ENCODE results near the gene SCARF2.

The SCARF2 gene

GRCh38 chr22:20438678-20439492 is 1.3 kb upstream of the SCARF2 start:
- no peaks in the 10 kb centered on the region for H3K9me3 Mint-ChIP-seq (ENCODE audit: low read depth)
- H3K27ac Mint-ChIP-seq: no peak overlapping the region
- H3K4me3 Mint-ChIP-seq: peak overlapping the region; percentile 53
- H3K27me3 Mint-ChIP-seq: peaks cover 20% of the 10 kb centered on the region
- H3K4me1 Mint-ChIP-seq (ENCODE audit: low read depth): peaks cover 13% of the 10 kb centered on the region
- H3K36me3 Mint-ChIP-seq: peaks cover 4% of the 10 kb centered on the region

GRCh38 chr22:20438427-20438677 is 727 bp upstream of the SCARF2 start:
- Mint-ChIP-seq H3K27me3 (peaks cover 20% of the 10 kb centered on the region), H3K4me3 (peak overlapping the region; percentile 53), H3K27ac (no peak overlapping the region), H3K9me3 (ENCODE audit: low read depth) (no peaks in the 10 kb centered on the region), H3K4me1 (ENCODE audit: low read depth) (peaks cover 13% of the 10 kb centered on the region), H3K36me3 (peaks cover 4% of the 10 kb centered on the region)

DNA sequence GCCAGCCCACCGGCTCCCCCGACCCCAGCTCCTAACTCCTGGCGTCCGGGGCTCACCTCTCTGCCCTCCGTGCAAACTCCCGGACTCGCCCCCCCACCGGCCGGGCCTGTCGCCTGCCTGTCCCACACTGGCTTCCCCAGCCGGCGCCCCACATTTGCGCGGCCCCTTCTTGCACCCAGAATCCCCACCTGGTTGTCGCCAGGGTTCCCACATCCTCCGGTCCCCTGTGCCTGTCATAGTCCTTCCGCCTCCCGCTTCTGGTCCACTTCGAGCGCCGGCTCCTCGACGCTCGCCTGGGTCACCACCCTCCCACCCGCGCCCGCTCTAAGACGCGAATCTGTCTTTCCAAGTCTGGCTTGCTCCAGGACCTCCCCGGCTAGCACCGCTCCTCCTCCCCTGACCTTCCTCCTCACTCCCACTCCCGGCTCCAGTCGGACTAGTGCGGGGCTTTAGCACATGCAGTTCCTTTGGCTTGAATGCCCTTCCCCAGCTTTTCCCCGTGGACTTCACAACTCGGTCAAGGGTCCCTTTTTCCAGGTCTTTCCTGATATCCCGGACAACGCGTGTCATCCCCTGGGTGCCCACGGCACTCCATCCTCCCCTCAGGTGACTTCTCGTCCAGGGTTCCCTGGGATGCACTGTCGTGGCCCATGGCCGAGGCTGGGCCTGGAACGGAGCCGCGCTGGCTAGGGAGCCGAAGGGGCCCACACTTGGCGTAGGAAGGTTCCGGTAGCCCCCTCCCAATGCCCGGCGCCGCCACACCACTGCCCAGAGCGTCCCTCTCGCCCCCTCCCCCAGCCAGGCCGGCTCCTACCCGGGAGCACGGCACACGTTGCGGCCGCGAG is 635 bp downstream of the SCARF2 start:
- H3K27me3 Mint-ChIP-seq: peaks cover 26% of the 10 kb centered on the region
- H3K9me3 Mint-ChIP-seq (ENCODE audit: low read depth): no peaks in the 10 kb centered on the region
- no peak overlapping the region for H3K27ac Mint-ChIP-seq
- H3K4me3 Mint-ChIP-seq: peak overlapping the region; percentile 83
- peaks cover 14% of the 10 kb centered on the region for H3K4me1 Mint-ChIP-seq (ENCODE audit: low read depth)
- no peaks in the 10 kb centered on the region for H3K36me3 Mint-ChIP-seq

GRCh38 chr22:20436307-20436767 is 1.3 kb downstream of the SCARF2 start:
- H3K36me3 Mint-ChIP-seq: no peaks in the 10 kb centered on the region
- H3K27me3 Mint-ChIP-seq: peaks cover 26% of the 10 kb centered on the region
- peak overlapping the region; percentile 83 for H3K4me3 Mint-ChIP-seq
- no peak overlapping the region for H3K27ac Mint-ChIP-seq
- no peaks in the 10 kb centered on the region for H3K9me3 Mint-ChIP-seq (ENCODE audit: low read depth)
- peaks cover 17% of the 10 kb centered on the region for H3K4me1 Mint-ChIP-seq (ENCODE audit: low read depth)

DNA sequence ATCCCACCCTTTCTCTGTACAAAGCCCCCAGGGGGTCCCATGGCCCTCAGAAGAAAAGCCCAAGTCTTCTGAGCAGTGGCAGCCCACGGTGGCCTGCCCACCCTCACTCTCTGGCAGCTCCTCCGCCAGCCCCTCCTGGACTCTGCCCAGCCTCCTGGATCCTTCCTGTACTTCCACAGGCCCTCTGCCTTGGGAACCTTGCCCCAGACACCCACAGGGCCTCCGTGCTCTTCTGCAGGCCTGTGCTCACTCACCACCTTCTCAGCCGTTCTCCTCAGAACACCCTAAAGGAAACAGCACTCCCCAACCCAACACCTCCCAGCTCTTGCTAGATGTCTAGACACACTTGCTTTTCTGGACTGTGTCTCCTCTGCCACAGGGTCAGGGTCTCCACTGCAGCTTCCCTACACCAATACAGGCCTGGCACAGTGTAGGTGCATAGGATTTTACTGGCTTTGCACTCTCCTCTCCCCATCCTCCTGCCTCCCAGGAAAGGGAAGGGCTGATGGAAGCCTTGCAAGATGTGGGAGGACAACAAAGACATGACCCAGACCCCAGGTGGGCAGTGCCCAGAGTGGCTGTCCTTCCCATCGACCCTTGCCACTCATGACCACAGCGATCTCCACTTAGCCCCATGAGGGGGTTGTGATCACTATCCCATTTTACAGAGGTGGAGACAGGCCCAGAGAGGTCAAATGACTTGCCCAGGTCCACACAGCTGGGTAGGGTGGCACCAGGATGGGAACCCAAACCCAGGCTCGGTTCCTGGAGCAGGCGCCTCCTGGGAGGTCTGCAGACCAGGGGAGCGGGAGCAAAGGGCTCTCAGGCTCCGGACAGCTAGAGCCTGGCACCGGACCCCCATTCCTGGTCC is 2.0 kb downstream of the SCARF2 start:
- peaks cover 17% of the 10 kb centered on the region for H3K4me1 Mint-ChIP-seq (ENCODE audit: low read depth)
- H3K36me3 Mint-ChIP-seq: no peaks in the 10 kb centered on the region
- H3K9me3 Mint-ChIP-seq (ENCODE audit: low read depth): no peaks in the 10 kb centered on the region
- H3K4me3 Mint-ChIP-seq: peak overlapping the region; percentile 68
- no peak overlapping the region for H3K27ac Mint-ChIP-seq
- H3K27me3 Mint-ChIP-seq: peaks cover 26% of the 10 kb centered on the region

DNA sequence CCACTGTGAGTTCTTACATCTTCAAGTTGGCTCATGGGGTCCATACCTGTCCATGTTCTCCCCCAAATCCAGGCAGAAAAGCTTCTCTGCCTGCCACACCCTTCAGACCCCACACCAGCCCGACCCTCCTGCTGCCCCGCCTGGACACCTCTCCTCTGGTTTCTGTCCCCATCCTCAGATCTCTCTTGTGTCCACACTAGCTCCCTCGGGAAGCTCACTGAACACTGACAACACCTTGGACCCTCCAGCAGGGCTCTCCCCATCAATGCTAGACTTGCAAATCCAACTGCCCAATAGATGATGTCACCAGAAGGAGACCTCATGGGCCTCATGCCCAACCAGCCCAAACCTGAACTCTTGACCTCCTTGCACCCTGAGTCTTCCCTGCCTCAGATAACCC is 2.9 kb downstream of the SCARF2 start:
- Mint-ChIP-seq H3K4me1 (ENCODE audit: low read depth) (peaks cover 20% of the 10 kb centered on the region), H3K9me3 (ENCODE audit: low read depth) (no peaks in the 10 kb centered on the region), H3K36me3 (no peaks in the 10 kb centered on the region), H3K27ac (no peak overlapping the region), H3K27me3 (peaks cover 26% of the 10 kb centered on the region), H3K4me3 (peak overlapping the region; percentile 38)

DNA sequence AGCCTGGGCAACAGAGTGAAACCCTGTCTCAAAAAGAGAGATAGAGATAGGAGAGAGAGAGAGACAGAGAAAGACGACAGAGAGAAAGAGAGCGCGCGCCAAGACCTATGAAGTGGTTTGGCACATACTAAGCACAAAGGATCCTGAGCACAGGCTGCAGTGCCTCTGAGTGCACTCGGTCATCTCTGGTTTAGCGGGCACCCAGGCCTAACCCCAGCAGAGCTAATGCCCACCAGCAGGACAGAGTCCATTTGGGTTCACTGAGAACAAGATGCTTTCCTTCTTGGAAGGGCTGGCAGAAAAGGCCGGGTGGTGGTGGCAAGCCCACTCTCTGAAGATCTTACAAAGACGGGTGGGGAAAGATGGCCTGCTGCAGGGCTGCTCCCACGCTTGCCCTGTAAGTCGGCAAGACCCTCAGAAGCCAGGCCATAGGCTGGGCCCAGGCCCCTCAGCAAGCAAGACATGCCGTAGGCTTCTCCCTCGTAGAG is 3.3 kb downstream of the SCARF2 start:
- peaks cover 20% of the 10 kb centered on the region for H3K4me1 Mint-ChIP-seq (ENCODE audit: low read depth)
- peaks cover 26% of the 10 kb centered on the region for H3K27me3 Mint-ChIP-seq
- no peaks in the 10 kb centered on the region for H3K36me3 Mint-ChIP-seq
- no peaks in the 10 kb centered on the region for H3K9me3 Mint-ChIP-seq (ENCODE audit: low read depth)
- H3K4me3 Mint-ChIP-seq: peak overlapping the region; percentile 47
- H3K27ac Mint-ChIP-seq: no peak overlapping the region

GRCh38 chr22:20433686-20434241 is 3.9 kb downstream of the SCARF2 start:
- no peaks in the 10 kb centered on the region for H3K36me3 Mint-ChIP-seq
- no peaks in the 10 kb centered on the region for H3K9me3 Mint-ChIP-seq (ENCODE audit: low read depth)
- H3K4me3 Mint-ChIP-seq: peak overlapping the region; percentile 47
- H3K27me3 Mint-ChIP-seq: peaks cover 26% of the 10 kb centered on the region
- peaks cover 24% of the 10 kb centered on the region for H3K4me1 Mint-ChIP-seq (ENCODE audit: low read depth)
- H3K27ac Mint-ChIP-seq: no peak overlapping the region

DNA sequence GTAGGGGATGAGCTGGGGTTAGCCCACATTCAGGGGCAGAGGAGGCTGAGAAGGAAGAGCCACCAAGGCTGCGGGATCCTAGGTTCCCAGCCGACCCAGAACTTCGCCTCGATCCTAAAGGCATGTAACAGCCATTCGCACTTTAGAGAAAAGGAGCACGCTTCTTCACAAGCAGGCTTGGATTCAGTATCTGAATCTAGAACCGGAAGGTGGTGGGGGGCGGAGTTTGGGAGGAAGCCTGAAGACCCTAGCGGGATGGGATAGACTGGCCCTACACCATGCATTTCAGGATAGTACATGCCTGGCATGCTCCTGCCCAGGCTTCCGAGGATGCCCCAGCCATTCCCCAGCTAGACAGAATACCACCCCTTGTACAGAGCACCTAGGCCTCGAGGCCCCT is 4.4 kb downstream of the SCARF2 start:
- Mint-ChIP-seq H3K4me3 (no peak overlapping the region), H3K27me3 (peaks cover 26% of the 10 kb centered on the region), H3K4me1 (ENCODE audit: low read depth) (peaks cover 25% of the 10 kb centered on the region), H3K36me3 (no peaks in the 10 kb centered on the region), H3K9me3 (ENCODE audit: low read depth) (no peaks in the 10 kb centered on the region), H3K27ac (no peak overlapping the region)

- peaks cover 27% of the 10 kb centered on the region for H3K27me3 Mint-ChIP-seq
- H3K4me1 Mint-ChIP-seq (ENCODE audit: low read depth): peaks cover 24% of the 10 kb centered on the region
- H3K4me3 Mint-ChIP-seq: peak overlapping the region; percentile 54
- no peaks in the 10 kb centered on the region for H3K36me3 Mint-ChIP-seq
- H3K9me3 Mint-ChIP-seq (ENCODE audit: low read depth): no peaks in the 10 kb centered on the region
- H3K27ac Mint-ChIP-seq: no peak overlapping the region
Observed at GRCh38 chr22:20432244-20432686, 5.4 kb downstream of the SCARF2 start.

- Mint-ChIP-seq H3K4me1 (ENCODE audit: low read depth) (peaks cover 18% of the 10 kb centered on the region), H3K27me3 (peaks cover 28% of the 10 kb centered on the region), H3K36me3 (no peaks in the 10 kb centered on the region), H3K4me3 (peak overlapping the region; percentile 54), H3K9me3 (ENCODE audit: low read depth) (no peaks in the 10 kb centered on the region), H3K27ac (no peak overlapping the region)
Observed at GRCh38 chr22:20431511-20432192, 6.0 kb downstream of the SCARF2 start.

GRCh38 chr22:20430720-20431510 is 6.7 kb downstream of the SCARF2 start:
- Mint-ChIP-seq H3K9me3 (ENCODE audit: low read depth) (no peaks in the 10 kb centered on the region), H3K36me3 (no peaks in the 10 kb centered on the region), H3K4me3 (peak overlapping the region; percentile 87), H3K27me3 (peaks cover 28% of the 10 kb centered on the region), H3K27ac (no peak overlapping the region), H3K4me1 (ENCODE audit: low read depth) (peaks cover 17% of the 10 kb centered on the region)

DNA sequence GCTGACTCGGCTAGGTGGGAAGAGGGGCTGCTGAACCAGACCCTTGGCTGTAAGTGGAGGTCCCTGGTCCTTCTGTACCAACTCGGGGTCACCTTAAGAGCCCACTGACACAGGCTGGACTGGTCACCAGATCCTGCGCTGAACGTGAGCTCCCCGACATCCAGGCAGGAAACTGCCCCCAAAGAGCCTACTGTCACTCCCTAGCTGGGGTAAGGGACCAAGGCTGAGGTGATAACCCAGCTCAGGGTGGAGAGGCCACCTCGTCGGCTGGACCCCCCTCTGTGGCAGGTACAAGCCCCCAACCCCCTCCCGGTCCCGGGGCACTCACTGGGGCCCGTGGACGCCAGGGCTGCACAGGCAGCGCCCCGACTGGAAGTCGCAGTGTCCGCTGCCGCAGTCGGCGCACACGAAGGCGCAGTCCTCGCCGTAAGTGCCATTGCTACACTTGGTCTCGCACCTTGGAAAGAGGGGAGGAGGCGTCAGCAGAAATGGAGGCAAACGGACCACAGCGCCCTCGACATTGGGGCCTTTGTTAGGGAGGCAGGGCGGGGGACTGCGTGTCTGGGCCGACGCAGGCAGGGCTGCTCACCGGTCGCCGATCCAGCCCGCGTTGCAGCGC is 7.4 kb downstream of the SCARF2 start:
- H3K4me1 Mint-ChIP-seq (ENCODE audit: low read depth): peaks cover 15% of the 10 kb centered on the region
- no peaks in the 10 kb centered on the region for H3K9me3 Mint-ChIP-seq (ENCODE audit: low read depth)
- peaks cover 21% of the 10 kb centered on the region for H3K27me3 Mint-ChIP-seq
- peak overlapping the region; percentile 87 for H3K4me3 Mint-ChIP-seq
- no peaks in the 10 kb centered on the region for H3K36me3 Mint-ChIP-seq
- H3K27ac Mint-ChIP-seq: no peak overlapping the region
